Renal pelvis (tissue), 12 donors: ENCODE measurements around the gene OR2T4. TPM values are rescaled to one million over a fixed set of nuclear protein-coding genes. Genes with fewer than 3 reads are reported as not detected.

ENCODE experiments used
- DNase-seq: peaks from one replicate; pipeline ENCODE4 v3.0.0-alpha.2; 2013
- long read RNA-seq, 16 experiments: transcript quantifications; one replicate each; lab custom pipeline, GENCODE V29; 2026
- polyA plus RNA-seq, 3 donors: library from polyadenylated mRNA; unstranded; fragments of 120-200 nt; gene quantifications; one replicate each; pipeline ENCODE4 v1.2.1, GENCODE V29; 2013; ENCODE audit not compliant: insufficient read length in 3 of 3

The OR2T4 gene
- polyA plus RNA-seq, result not detected
- long read RNA-seq, donor 1, result 0 reads
- long read RNA-seq, donor 2, result 0 reads
- long read RNA-seq, donor 3, result 0 reads
- long read RNA-seq, donor 4, result 0 reads
- long read RNA-seq, donor 5, result 0 reads
- long read RNA-seq, donor 6, result 0 reads
- long read RNA-seq, donor 7, result 0 reads
- long read RNA-seq, donor 8, result 0 reads
- long read RNA-seq, donor 9, result 0 reads
- long read RNA-seq, donor 10, result 0 reads
- long read RNA-seq, donor 11, result 0 reads
- long read RNA-seq, donor 12, result 0 reads
- long read RNA-seq, donor 13, result 0 reads
- long read RNA-seq, donor 14, result 0 reads
- long read RNA-seq, donor 15, result 0 reads
- long read RNA-seq, donor 16, result 0 reads

DNA sequence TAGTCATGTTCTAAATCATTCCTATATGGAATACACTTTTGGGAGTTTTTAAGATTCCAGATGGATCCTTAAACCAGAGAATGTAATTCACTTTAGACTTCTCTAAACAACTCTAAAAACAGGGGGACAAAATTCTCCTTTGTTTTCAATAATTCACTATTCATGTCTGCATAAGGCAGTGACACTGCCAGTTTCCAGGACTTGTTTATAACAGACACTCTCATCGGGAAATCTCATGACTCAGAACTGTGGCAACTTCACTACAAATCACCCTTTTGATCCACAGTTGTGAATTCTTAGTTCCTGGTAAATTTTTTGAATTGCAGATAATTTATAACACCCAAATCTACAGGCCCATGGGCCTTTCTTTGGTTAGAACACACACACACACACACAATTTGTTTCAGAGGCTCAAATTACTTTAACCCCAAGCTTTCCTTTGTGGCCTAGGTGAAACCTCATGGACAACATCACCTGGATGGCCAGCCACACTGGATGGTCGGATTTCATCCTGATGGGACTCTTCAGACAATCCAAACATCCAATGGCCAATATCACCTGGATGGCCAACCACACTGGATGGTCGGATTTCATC, at the start of gene OR2T4:
Gene OR2T4 (plus strand): TSS at position 545 of the 595 bp plus-strand sequence. CDS start 0 bp downstream, at position 545.
- DNase-seq, result no peak

- DNase-seq, result no peak
These were observed 44.7 kb upstream of the OR2T4 start for GRCh38 chr1:248316796-248317195.

DNA sequence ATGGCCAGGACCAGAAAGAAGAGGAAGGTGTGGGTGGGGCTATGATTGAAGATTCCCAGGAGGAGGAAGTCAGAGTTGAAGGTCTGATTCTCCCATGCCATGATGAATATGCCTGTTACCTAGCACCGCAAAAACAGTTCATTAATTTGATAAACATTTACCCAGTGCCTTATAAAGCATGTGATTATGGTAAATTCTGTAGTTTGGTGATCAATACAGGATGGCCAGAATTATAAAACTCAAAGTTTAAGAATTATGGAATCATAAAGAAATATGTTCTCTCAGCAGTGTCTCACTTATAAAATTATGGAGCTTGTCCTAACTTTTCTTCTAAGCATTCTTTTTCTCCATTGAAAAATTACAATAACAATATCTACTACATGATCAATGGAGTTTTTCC, 37.0 kb upstream of the OR2T4 start, which contains the start of gene OR2M7:
Gene OR2M7 (minus strand): TSS at position 101 of the 400 bp plus-strand sequence. CDS start 0 bp downstream, at position 101.
- DNase-seq, result no peak

DNA sequence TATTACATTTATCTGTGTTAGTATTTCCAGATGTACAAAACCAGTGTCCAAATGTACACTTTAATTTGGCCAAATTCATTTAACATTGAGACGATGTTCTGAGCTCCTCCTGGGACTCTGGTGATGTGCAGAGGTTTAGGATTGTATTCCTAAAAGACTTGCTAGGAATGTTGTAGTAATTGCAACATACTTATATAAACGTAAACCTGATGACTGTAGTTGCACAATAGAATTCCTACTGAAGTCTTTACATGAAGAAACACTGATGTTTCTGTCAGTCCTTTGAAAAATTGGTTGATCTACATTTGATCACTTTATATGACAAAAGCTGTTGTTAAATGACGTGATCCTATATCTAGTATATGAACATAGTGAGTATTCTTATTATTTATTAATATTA, 18.0 kb upstream of the OR2T4 start:
- DNase-seq, result no peak

- DNase-seq, result no peak
These were observed 13.0 kb upstream of the OR2T4 start, which contains the start of gene OR14C36 for GRCh38 chr1:248348475-248348874. Gene OR14C36 (plus strand): TSS chr1:248348775. CDS start chr1:248348775, 0 bp downstream.

DNA sequence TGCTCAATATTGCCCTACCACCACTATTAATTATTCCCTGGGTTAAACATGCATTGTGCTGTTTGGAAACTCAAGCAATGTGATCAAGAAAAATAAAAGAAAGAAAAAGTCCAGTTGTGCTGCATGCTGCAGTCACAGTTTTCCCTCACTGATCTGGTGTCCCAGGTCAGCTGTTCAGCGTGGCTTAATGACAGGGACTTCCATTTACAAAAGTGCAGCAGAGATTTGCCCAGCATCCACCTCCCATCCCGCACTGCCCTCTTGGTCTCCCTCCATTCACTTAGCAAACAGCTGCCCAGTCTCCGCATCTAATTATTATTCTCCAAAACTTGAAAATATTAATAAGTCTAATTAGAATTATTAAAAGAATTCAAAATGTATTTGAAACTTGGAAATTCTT, 2.0 kb upstream of the OR2T4 start:
- no peak for DNase-seq

DNA sequence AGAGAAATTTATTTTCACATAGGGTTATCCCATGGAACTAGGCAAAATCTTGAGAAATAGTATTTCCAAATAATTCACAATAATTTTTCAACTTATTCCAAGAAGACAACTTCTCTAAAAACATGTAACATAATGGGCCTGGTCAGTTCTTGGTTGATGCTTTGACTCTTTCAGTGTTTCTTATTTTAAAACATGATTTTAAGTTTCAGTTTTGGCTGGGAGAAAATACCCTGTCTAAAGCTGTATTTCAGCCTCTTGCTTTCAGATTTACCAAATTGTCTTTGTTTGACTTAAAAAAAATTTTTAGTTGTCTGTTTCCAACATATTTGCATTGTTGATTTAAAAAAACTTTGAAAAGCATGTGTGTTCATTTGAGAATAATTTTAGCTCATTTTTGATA, 5.1 kb downstream of the OR2T4 start:
- DNase-seq, result no peak

- DNase-seq, result no peak
These were observed 10.9 kb downstream of the OR2T4 start for GRCh38 chr1:248372394-248372793.

DNA sequence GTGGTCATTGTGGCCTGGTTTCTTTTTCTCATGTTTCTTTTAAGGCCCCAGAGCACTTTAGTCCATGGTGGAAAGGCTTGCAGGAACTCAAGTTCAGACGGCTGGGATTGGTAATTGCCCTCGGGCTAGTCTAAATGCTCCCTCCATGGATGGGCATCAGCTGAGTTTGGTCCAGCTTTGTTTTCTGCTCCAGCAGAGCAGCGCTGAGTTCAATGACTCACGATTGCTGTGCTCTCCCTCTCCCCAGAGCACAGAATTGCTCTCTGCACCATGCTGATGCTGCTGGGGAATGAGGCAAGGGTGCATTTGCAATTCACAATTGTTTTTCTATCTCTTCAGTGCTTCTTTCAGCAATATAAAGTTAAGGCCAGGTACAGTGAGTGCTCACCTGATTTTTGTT, 12.3 kb downstream of the OR2T4 start:
- no peak for DNase-seq

GRCh38 chr1:248375446-248375845, 14.0 kb downstream of the OR2T4 start, which contains the start of gene OR2T6:
Gene OR2T6 (plus strand): TSS chr1:248375746. CDS start chr1:248387609, 11,863 bp downstream.
- DNase-seq, result no peak

- no peak for DNase-seq
These were observed 15.5 kb downstream of the OR2T4 start for GRCh38 chr1:248376916-248377315.

DNA sequence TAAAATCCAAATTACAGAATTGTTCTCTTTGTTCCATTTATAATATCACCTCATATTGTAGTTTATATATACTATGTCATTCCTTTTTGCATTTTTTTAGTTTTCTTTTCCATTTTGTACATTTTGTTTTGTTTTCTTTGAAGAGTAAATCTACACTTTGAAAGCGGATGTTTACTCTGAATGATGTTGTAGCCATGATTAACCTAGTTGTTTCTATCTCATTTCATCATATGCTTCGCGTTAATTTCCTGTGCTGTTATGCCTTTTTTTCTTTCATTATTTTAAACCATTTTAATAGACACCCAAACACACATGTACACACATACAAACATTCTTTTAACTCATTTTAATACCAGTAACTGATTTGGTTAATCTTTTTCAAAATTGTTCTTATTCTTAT, 19.4 kb downstream of the OR2T4 start:
- no peak for DNase-seq

DNA sequence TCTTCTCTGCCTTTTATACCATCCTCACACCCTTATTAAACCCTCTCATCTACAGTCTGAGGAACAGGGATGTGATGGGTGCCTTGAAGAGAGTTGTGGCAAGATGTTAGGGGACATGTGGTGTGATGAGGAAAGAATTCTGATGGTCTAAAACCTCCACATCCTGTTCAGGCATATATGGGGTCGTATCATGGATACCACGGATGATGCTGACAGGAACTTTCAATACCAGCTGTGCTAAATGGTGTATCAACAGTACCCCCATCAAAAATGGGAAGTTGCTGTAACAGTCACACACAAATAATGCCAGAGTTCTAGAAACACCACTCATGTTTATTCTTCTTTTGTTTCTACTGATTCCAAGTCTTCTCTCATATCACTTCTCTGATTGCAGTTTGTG, 27.0 kb downstream of the OR2T4 start:
- DNase-seq, result no peak

DNA sequence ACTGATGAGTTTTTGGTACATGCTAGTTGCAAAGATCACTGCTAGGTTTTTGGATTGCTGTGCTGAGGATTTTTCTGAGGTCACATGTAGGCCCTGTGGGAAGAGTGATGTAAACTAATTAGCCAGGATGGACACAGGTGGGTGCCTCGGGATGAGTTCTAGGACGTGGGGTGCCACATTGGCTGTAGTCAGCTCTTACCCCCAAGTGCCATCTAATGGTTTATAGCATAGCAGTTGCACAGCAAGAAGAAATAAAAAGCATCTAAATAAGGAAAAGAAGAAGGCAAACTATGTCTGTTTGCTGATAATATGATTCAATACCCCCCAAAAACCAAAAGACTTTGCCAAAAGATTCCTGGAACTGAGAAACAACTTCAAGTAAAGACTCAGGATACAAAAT, 31.6 kb downstream of the OR2T4 start:
- DNase-seq, result no peak

GRCh38 chr1:248402748-248403147, 41.3 kb downstream of the OR2T4 start, which contains the start of gene OR2T1:
Gene OR2T1 (plus strand): TSS chr1:248403048. CDS start chr1:248406148, 3,100 bp downstream.
- DNase-seq, result no peak

DNA sequence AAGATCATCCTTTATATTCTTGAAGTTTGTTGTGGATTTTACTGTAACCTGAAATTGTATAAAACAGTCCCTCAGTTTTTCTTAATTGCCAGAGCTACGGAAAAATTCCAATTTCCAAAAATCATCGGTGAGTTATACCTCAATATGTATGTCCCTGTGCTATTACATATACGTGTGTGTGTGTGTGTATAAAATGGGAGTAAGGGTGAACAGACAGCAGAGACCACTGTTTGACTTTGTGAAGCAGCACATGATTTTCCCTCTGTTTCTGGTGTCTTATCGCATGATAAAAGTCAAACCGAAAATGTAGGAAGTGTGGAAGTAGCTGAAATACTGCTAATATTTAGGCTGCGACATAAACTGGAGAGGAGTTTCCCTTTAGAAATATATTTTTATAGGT, 42.6 kb downstream of the OR2T4 start:
- DNase-seq, result no peak

GRCh38 chr1:248406721-248407692, 45.5 kb downstream of the OR2T4 start:
- DNase-seq, result no peak

Other genes starting within 250 kb of the OR2T4 start
- gene OR2M5, start 216.5 kb upstream of the OR2T4 start, polyA plus RNA-seq, result not detected
- not detected for gene OR2M2, start 186.8 kb upstream of the OR2T4 start, polyA plus RNA-seq
- gene OR2M3, start 164.4 kb upstream of the OR2T4 start, polyA plus RNA-seq, result under 1 TPM; 0.03 to 0.04 (median 0.03) TPM
- under 1 TPM; 0.03 to 0.12 (median 0.08) TPM for gene OR2M4, start 130.2 kb upstream of the OR2T4 start, polyA plus RNA-seq
- not detected for gene OR2T33, start 83.7 kb upstream of the OR2T4 start, polyA plus RNA-seq
- gene OR2T12, start 58.2 kb upstream of the OR2T4 start, polyA plus RNA-seq, result under 1 TPM; 0.03 to 0.09 (median 0.09) TPM
- gene OR2M7, start 37.1 kb upstream of the OR2T4 start, polyA plus RNA-seq, result not detected
- not detected for gene OR14C36, start 12.9 kb upstream of the OR2T4 start, polyA plus RNA-seq
- under 1 TPM in 1 of 3 donors, not detected in 2; 0.04 TPM for gene OR2T6, start 14.1 kb downstream of the OR2T4 start, polyA plus RNA-seq
- gene OR2T1, start 41.4 kb downstream of the OR2T4 start, polyA plus RNA-seq, result not detected
- not detected for gene OR2T2, start 84.0 kb downstream of the OR2T4 start, polyA plus RNA-seq
- not detected for gene OR2T3, start 111.7 kb downstream of the OR2T4 start, polyA plus RNA-seq
- gene OR2T5, start 126.9 kb downstream of the OR2T4 start, polyA plus RNA-seq, result not detected
- gene OR2G6, start 146.4 kb downstream of the OR2T4 start, polyA plus RNA-seq, result under 1 TPM in 1 of 3 donors, not detected in 2; 0.05 TPM
- gene OR2T29, start 201.1 kb downstream of the OR2T4 start, polyA plus RNA-seq, result not detected
- not detected for gene OR2T34, start 213.1 kb downstream of the OR2T4 start, polyA plus RNA-seq
- under 1 TPM in 2 of 3 donors, not detected in 1; 0.04 to 0.36 TPM for gene OR2T10, start 236.0 kb downstream of the OR2T4 start, polyA plus RNA-seq